GM19452 (cell line): ENCODE data around the gene APBA2.

Experiments used
- ATAC-seq: cut with Tn5 transposase; IDR thresholded peaks from one replicate; pipeline ENCODE4 v1.9.1; 2021; ENCODE audit not compliant: unreplicated experiment

The APBA2 gene

GRCh38 chr15:28914046-28914445, 28.3 kb downstream of the APBA2 start:
- no peak for ATAC-seq

- no peak for ATAC-seq
These were observed 28.8 kb downstream of the APBA2 start for GRCh38 chr15:28914483-28915023.

GRCh38 chr15:28915041-28915810, 29.5 kb downstream of the APBA2 start:
- no peak for ATAC-seq

- no peak for ATAC-seq
These were observed 30.2 kb downstream of the APBA2 start for GRCh38 chr15:28915935-28916334.

- no peak for ATAC-seq
These were observed 32.0 kb downstream of the APBA2 start for GRCh38 chr15:28917791-28918140.

DNA sequence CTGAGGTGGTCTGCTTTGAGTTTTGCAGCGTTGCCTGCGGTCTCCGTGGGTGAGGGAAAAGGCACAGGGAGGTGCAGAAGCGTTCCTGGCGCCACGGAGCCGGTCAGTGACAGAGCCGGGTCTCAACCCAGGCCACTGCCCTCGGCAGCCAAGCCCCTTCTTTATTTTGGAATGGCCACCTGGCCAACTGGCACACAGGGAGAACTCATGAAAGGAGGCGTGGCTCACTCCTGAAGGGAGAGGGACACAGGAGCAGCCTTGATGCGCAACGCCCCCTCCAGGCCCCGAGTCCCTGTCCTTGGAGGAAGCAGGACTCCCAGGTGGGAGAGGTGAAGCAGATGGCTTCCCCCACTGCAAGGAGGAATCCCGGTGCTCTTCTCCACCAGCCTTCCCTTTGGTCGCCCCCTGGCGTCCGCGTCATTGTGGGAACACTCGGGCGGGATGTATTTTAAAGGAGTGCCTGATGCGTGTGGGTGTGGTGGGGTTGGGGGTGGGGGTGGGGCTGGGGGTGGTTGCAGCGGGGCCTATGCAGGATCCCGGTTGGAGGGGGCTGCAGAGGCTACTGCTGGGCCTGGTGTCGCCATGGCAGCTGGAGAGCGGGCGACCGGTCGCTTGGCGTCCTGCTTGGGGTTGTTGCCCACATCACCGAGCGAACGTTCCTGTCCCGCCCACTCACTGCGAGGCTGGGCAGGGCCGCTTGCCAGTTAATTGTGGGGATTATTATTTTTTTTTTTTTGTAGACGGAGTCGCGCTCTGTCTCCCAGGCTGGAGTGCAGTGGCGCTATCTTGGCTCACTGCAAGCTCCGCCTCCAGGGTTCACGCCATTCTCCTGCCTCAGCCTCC, 32.6 kb downstream of the APBA2 start:
- no peak for ATAC-seq

GRCh38 chr15:28919201-28919635, 33.4 kb downstream of the APBA2 start:
- no peak for ATAC-seq

GRCh38 chr15:28919679-28920655, 34.2 kb downstream of the APBA2 start:
- ATAC-seq = no peak

GRCh38 chr15:28920781-28921331, 35.1 kb downstream of the APBA2 start:
- no peak for ATAC-seq

DNA sequence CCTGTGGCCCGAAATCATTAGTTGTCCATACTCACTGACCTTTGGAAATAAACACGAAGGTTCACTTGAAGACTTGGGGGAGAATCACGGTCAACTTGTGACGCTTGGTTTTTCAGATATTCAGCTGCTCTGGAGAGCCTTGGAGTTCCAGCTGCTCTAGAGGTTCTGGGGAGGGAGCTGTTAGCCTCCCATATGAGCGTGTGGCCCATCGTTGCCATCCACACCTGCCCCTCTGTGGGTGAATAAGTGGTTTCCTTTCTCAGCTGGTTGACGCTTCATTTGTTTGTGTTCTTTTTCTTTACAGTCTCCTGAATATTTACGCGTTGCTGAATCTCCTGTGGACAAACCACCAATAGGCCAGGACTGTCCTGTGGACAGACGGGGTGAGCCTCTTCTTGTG, 35.6 kb downstream of the APBA2 start:
- no peak for ATAC-seq

GRCh38 chr15:28921919-28922706, 36.3 kb downstream of the APBA2 start:
- ATAC-seq = no peak

- no peak for ATAC-seq
These were observed 36.9 kb downstream of the APBA2 start for GRCh38 chr15:28922707-28923012.

- ATAC-seq = no peak
These were observed 38.0 kb downstream of the APBA2 start for GRCh38 chr15:28923726-28924280.

DNA sequence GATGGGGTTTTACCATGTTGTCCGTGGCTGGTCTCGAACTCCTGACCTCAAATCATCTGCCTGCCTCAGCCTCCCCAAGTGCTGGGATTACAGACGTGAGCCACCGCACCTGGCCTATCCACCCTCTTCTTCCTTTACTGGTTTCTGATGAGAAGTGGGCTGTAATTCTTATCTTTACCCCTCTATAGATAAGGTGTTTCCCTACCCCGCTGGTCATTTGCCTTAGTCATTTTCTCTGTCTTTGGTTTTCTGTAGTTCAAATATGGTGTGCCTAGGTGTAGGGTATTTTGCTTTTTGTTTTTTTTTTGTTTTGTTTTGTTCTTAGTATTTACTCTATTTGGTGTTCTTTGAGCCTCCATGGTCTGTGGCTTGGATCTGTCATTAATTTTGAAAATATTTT, 41.3 kb downstream of the APBA2 start:
- no peak for ATAC-seq

DNA sequence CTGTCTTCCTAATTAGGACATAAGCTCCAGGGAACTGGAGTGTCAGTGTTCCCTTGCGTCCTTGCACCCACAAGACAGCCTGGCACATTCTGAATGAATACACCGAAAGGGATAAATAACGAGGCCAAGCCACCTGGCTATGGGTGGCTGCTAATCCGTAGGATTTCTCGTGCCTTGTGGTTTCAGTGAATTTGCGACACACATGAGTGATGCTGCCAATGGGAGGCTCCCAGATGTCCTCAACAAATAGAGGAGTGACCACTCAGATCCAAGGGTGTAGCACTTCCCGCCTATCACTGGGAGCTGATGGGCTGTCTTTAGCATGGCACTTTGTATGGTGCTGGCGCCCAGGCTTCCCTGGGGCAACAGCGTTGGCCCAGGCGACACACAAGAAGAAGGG, 43.4 kb downstream of the APBA2 start:
- ATAC-seq = no peak

DNA sequence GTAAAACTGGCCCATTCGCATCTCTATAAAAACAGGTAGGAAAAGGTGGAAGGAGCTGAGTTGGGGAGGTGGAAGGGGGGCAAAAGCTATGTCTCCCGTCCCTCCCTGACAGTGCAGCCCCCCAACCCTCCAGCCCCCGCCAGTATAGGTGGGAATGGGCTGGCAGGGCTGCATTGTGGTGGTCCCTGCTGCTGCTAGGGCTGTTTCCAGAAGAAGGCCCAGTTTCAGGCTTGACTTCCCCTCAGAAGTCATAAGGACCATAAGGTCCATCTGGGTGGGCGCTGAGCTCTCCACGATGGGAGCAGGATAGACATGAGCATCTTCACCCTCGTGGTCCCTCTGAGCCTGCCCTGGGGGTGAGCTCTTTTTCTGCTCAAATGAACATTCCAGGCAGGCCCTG, 44.2 kb downstream of the APBA2 start:
- no peak for ATAC-seq

DNA sequence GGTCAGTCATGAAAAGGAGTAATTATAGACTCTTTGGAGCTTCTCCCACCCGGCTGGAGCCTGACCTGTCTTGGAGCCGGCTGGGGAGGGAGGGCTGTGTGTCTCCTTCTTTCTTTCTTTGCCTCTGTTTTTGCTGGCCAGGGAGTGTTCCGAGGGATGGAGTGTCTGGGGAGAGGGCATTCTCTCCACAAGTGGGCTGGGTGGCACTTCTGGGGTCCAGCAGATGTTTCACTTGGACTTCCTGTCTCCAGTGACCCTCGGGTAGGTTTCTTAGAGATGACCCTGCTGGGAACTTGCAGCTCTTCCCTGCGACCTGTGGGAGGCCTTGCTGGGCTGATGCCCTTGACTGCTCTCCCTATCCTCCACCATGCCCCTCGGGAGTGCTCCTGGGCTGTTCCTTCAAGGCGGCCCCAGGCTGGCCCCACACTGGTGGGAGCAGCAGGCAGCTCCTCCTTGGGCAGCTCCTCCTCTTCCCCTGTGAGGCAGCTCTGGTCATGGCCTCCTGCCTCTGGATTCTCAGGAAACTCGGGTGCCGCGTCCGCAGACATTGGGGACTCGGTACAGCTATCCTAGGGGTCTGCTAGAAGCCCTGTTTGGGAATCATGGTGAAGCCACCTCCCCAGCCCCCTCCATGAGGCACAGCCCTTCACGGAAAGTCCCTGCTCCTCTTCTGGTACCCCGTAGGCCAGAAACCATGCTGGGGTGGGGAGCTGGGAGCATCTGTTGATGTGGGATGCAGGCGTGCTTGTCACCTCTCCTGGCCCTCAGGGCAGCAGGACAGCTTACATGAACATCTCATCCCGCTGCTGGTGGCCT, 44.9 kb downstream of the APBA2 start:
- ATAC-seq = no peak

DNA sequence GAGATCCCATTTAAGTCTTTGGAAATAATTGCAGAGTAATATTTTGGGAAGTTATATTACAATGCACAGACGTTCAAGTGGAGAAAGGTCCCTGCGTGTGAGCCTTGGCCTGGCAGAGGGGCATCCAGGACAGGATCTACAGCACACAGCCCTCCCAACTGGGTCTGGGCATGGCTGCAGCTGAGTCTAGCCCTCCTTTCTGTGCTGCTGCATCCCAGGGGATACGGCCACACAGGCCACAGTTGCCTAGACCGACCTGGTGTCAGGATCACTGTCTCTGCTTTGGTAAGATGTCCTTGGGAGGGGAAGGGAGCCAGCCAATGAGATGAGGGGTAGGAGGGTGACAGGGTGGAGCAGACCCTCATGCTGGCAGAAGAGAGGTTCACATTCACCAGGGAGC, 46.1 kb downstream of the APBA2 start:
- ATAC-seq = no peak

DNA sequence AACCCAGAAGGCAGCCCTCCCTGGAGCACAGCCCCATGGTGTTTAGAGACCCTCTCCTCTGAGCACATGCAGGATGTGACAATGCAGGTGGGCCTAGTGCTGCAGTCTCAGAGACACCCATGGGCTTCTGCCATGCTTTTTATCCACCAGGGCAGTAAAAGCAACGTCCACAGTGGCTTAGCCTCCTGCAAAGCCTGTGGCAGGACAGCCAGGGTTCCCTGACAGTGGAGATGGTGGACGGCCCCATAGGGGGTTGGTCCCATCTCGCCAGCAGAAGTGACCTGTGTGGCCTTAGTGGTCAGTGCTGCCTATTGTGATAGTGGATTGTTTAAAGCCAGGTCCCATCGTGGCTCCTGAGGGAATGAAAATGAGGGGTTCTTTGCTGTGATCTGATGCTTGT, 46.6 kb downstream of the APBA2 start:
- ATAC-seq = no peak
